HAP-1 (cell line): ENCODE results near the gene SCUBE1.

Source experiments
- DNase-seq, 2 experiments: peaks; one replicate each; pipeline ENCODE4 v3.0.0-alpha.2; 2016 to 2020; ENCODE audit warnings: low spot score in 2 of 2
- H3K27me3 ChIP-seq: fragments of 250-450 bp; sonication (Bioruptor Pico); 2 replicates; pipeline ENCODE4 v1.5.1; 2020; ENCODE audit warnings: low read depth, mild to moderate bottlenecking, moderate library complexity
- H3K36me3 ChIP-seq: fragments of 250-450 bp; sonication (Bioruptor Pico); replicated peaks from 2 replicates; pipeline ENCODE4 v1.5.1; 2020; ENCODE audit warnings: mild to moderate bottlenecking
- H3K4me1 ChIP-seq: fragments of 250-450 bp; sonication (Bioruptor Pico); 2 replicates; pipeline ENCODE4 v1.5.1; 2020; ENCODE audit warnings: mild to moderate bottlenecking
- H3K4me3 ChIP-seq: fragments of 250-450 bp; sonication (Bioruptor Pico); 2 replicates; pipeline ENCODE4 v1.5.1; 2020; ENCODE audit warnings: mild to moderate bottlenecking, moderate library complexity
- H3K9me3 ChIP-seq: fragments of 250-450 bp; sonication (Bioruptor Pico); 2 replicates; pipeline ENCODE4 v1.5.1; 2020; ENCODE audit warnings: mild to moderate bottlenecking, moderate library complexity
- in situ Hi-C: fragments of 300-500 bp; cut with MboI; formaldehyde crosslinking; loops from 3 replicates; pipeline ENCODE4 v1.14.3; 2020; ENCODE audit warnings: low sequenced_read_pairs, inconsistent platforms, mixed read lengths

Gene SCUBE1

GRCh38 chr22:43213962-43214361, 129.2 kb downstream of the SCUBE1 start:
- no peaks in the 10 kb centered on the region for H3K27me3 ChIP-seq
- in situ Hi-C loops: no loop called here
- H3K4me3 ChIP-seq: no peak overlapping the region
- H3K9me3 ChIP-seq: no peaks in the 10 kb centered on the region
- no peaks in the 10 kb centered on the region for H3K4me1 ChIP-seq
- DNase-seq: no peak
- H3K36me3 ChIP-seq: no peaks in the 10 kb centered on the region

- Histone ChIP-seq H3K27me3 (no peaks in the 10 kb centered on the region), H3K4me3 (no peak overlapping the region), H3K36me3 (no peaks in the 10 kb centered on the region), H3K4me1 (no peaks in the 10 kb centered on the region), H3K9me3 (no peaks in the 10 kb centered on the region)
- in situ Hi-C loops: no loop called here
- DNase-seq: peak in 1 of 2 experiments; percentile 60
Measured at GRCh38 chr22:43213051-43213450, 130.1 kb downstream of the SCUBE1 start.

- Histone ChIP-seq H3K4me3 (no peak overlapping the region), H3K9me3 (no peaks in the 10 kb centered on the region), H3K36me3 (no peaks in the 10 kb centered on the region), H3K27me3 (no peaks in the 10 kb centered on the region), H3K4me1 (no peaks in the 10 kb centered on the region)
- in situ Hi-C loops: no loop called here
- no peak for DNase-seq
Measured at GRCh38 chr22:43212434-43212952, 130.7 kb downstream of the SCUBE1 start.

GRCh38 chr22:43211941-43212433, 131.2 kb downstream of the SCUBE1 start:
- H3K27me3 ChIP-seq: no peaks in the 10 kb centered on the region
- H3K4me3 ChIP-seq: no peak overlapping the region

GRCh38 chr22:43210631-43211515, 132.3 kb downstream of the SCUBE1 start:
- in situ Hi-C loops: no loop called here
- Histone ChIP-seq H3K9me3 (no peaks in the 10 kb centered on the region), H3K36me3 (no peaks in the 10 kb centered on the region), H3K4me1 (no peaks in the 10 kb centered on the region), H3K27me3 (no peaks in the 10 kb centered on the region), H3K4me3 (no peak overlapping the region)
- no peak for DNase-seq

More at GRCh38 chr22:43211941-43212433, 131.2 kb downstream of the SCUBE1 start:
- DNase-seq: no peak
- in situ Hi-C loops: no loop called here
- Histone ChIP-seq H3K4me1 (no peaks in the 10 kb centered on the region), H3K9me3 (no peaks in the 10 kb centered on the region), H3K36me3 (no peaks in the 10 kb centered on the region)

- Histone ChIP-seq H3K27me3 (no peaks in the 10 kb centered on the region), H3K9me3 (no peaks in the 10 kb centered on the region), H3K4me1 (no peaks in the 10 kb centered on the region), H3K36me3 (no peaks in the 10 kb centered on the region), H3K4me3 (no peak overlapping the region)
- no peak for DNase-seq
- in situ Hi-C loops: no loop called here
Measured at GRCh38 chr22:43209971-43210370, 133.2 kb downstream of the SCUBE1 start.

- no peaks in the 10 kb centered on the region for H3K36me3 ChIP-seq
- no peaks in the 10 kb centered on the region for H3K27me3 ChIP-seq
- H3K9me3 ChIP-seq: no peaks in the 10 kb centered on the region
- H3K4me1 ChIP-seq: no peaks in the 10 kb centered on the region
- in situ Hi-C loops: no loop called here
- no peak overlapping the region for H3K4me3 ChIP-seq
- DNase-seq: no peak
Measured at GRCh38 chr22:43209523-43209890, 133.7 kb downstream of the SCUBE1 start.

- Histone ChIP-seq H3K27me3 (no peaks in the 10 kb centered on the region), H3K36me3 (no peaks in the 10 kb centered on the region), H3K9me3 (no peaks in the 10 kb centered on the region), H3K4me3 (no peak overlapping the region), H3K4me1 (no peaks in the 10 kb centered on the region)
- in situ Hi-C loops: no loop called here
- DNase-seq: no peak
Measured at GRCh38 chr22:43208703-43209522, 134.3 kb downstream of the SCUBE1 start.

- in situ Hi-C loops: no loop called here
Measured at GRCh38 chr22:43207849-43208702, 135.1 kb downstream of the SCUBE1 start.

GRCh38 chr22:43207386-43207785, 135.8 kb downstream of the SCUBE1 start:
- H3K4me3 ChIP-seq: no peak overlapping the region
- no peak for DNase-seq
- in situ Hi-C loops: no loop called here
- H3K4me1 ChIP-seq: no peaks in the 10 kb centered on the region
- no peaks in the 10 kb centered on the region for H3K36me3 ChIP-seq
- H3K27me3 ChIP-seq: no peaks in the 10 kb centered on the region
- no peaks in the 10 kb centered on the region for H3K9me3 ChIP-seq

More at GRCh38 chr22:43207849-43208702, 135.1 kb downstream of the SCUBE1 start:
- no peak overlapping the region for H3K4me3 ChIP-seq
- DNase-seq: no peak
- no peaks in the 10 kb centered on the region for H3K9me3 ChIP-seq
- H3K4me1 ChIP-seq: no peaks in the 10 kb centered on the region
- H3K27me3 ChIP-seq: no peaks in the 10 kb centered on the region
- H3K36me3 ChIP-seq: no peaks in the 10 kb centered on the region

- in situ Hi-C loops: no loop called here
- H3K9me3 ChIP-seq: no peaks in the 10 kb centered on the region
- no peak for DNase-seq
- no peak overlapping the region for H3K4me3 ChIP-seq
- H3K4me1 ChIP-seq: no peaks in the 10 kb centered on the region
- H3K27me3 ChIP-seq: no peaks in the 10 kb centered on the region
- H3K36me3 ChIP-seq: no peaks in the 10 kb centered on the region
Measured at GRCh38 chr22:43206509-43207161, 136.5 kb downstream of the SCUBE1 start.

GRCh38 chr22:43205748-43206508, 137.2 kb downstream of the SCUBE1 start:
- no peak for DNase-seq
- no peaks in the 10 kb centered on the region for H3K9me3 ChIP-seq

More at GRCh38 chr22:43205748-43206508, 137.2 kb downstream of the SCUBE1 start:
- H3K4me3 ChIP-seq: no peak overlapping the region
- in situ Hi-C loops: no loop called here
- H3K4me1 ChIP-seq: no peaks in the 10 kb centered on the region
- H3K27me3 ChIP-seq: no peaks in the 10 kb centered on the region
- no peaks in the 10 kb centered on the region for H3K36me3 ChIP-seq
